GM21381 (cell line): ENCODE results near the gene UBXN2A.
"Not testable (repeated sequence)": the region's sequence is repeated elsewhere in the genome, so short reads cannot be mapped to it uniquely, and the experiment has no call there.

Experiments used
- ATAC-seq: cut with Tn5 transposase; IDR thresholded peaks from one replicate; pipeline ENCODE4 v1.9.1; 2021; ENCODE audit warnings: mild to moderate bottlenecking, moderate library complexity; ENCODE audit not compliant: unreplicated experiment

Gene UBXN2A

GRCh38 chr2:23940718-23941620 lies 706 bp downstream of the UBXN2A start:
- peak; percentile 59 for ATAC-seq

- no peak for ATAC-seq
These were observed 1.4 kb downstream of the UBXN2A start for GRCh38 chr2:23941644-23942043.

- no peak for ATAC-seq
These were observed 3.4 kb downstream of the UBXN2A start for GRCh38 chr2:23943666-23944065.

GRCh38 chr2:23944527-23944926 lies 4.3 kb downstream of the UBXN2A start:
- ATAC-seq: no peak

- no peak for ATAC-seq
These were observed 4.7 kb downstream of the UBXN2A start for GRCh38 chr2:23944976-23945375.

GRCh38 chr2:23947350-23947749 lies 7.1 kb downstream of the UBXN2A start:
- ATAC-seq: no peak

GRCh38 chr2:23952558-23952957 lies 12.3 kb downstream of the UBXN2A start:
- not testable (repeated sequence) for ATAC-seq

GRCh38 chr2:23953625-23954024 lies 13.4 kb downstream of the UBXN2A start:
- no peak for ATAC-seq

- ATAC-seq: no peak
These were observed 14.2 kb downstream of the UBXN2A start for GRCh38 chr2:23954325-23955014.

- no peak for ATAC-seq
These were observed 27.6 kb downstream of the UBXN2A start for GRCh38 chr2:23967846-23968245.

- ATAC-seq: no peak
These were observed 36.6 kb downstream of the UBXN2A start for GRCh38 chr2:23976883-23977282.

GRCh38 chr2:23988371-23988770 lies 48.1 kb downstream of the UBXN2A start:
- ATAC-seq: no peak

- ATAC-seq: no peak
These were observed 52.7 kb downstream of the UBXN2A start for GRCh38 chr2:23992931-23993330.

GRCh38 chr2:23993736-23994269 lies 53.5 kb downstream of the UBXN2A start:
- no peak for ATAC-seq

- no peak for ATAC-seq
These were observed 54.3 kb downstream of the UBXN2A start for GRCh38 chr2:23994567-23994966.

- no peak for ATAC-seq
These were observed 67.4 kb downstream of the UBXN2A start for GRCh38 chr2:24007693-24008092.

- ATAC-seq: no peak
These were observed 68.6 kb downstream of the UBXN2A start for GRCh38 chr2:24008672-24009366.

- no peak for ATAC-seq
These were observed 69.1 kb downstream of the UBXN2A start for GRCh38 chr2:24009367-24009679.

- no peak for ATAC-seq
These were observed 69.6 kb downstream of the UBXN2A start, which contains the start of gene MFSD2B for GRCh38 chr2:24009680-24010476. Gene MFSD2B, plus strand, starts transcription at chr2:24010085. Its CDS starts 12 bp downstream, at chr2:24010097.

- ATAC-seq: no peak
These were observed 70.4 kb downstream of the UBXN2A start for GRCh38 chr2:24010477-24011249.
